Mucosa of stomach (tissue), 1 donor: ENCODE results near the gene STMN1.
"Not testable (repeated sequence)": the region's sequence is repeated elsewhere in the genome, so short reads cannot be mapped to it uniquely, and the experiment has no call there.

Source experiments
- H3K27me3 ChIP-seq: one replicate; pipeline ENCODE4 v1.7.0; 2013; ENCODE audit warnings: mild to moderate bottlenecking, low read length; ENCODE audit not compliant: control insufficient read depth, insufficient read depth
- H3K36me3 ChIP-seq: one replicate; pipeline ENCODE4 v1.7.0; 2013; ENCODE audit warnings: low read length; ENCODE audit not compliant: control insufficient read depth, insufficient read depth
- H3K4me1 ChIP-seq: one replicate; pipeline ENCODE4 v1.7.0; 2013; ENCODE audit warnings: mild to moderate bottlenecking, low read length; ENCODE audit not compliant: control insufficient read depth, insufficient read depth
- H3K4me3 ChIP-seq: one replicate; pipeline ENCODE4 v1.7.0; 2013; ENCODE audit warnings: low read length
- H3K9ac ChIP-seq: one replicate; pipeline ENCODE4 v1.7.0; 2013; ENCODE audit warnings: mild to moderate bottlenecking, low read length, moderate library complexity
- H3K9me3 ChIP-seq: one replicate; pipeline ENCODE4 v1.7.0; 2013; ENCODE audit warnings: mild to moderate bottlenecking, low read length, moderate library complexity; ENCODE audit not compliant: control insufficient read depth
- donor health status: Pancreatic carcinoma.

The STMN1 gene

GRCh38 chr1:25932811-25933400 is 26.7 kb upstream of the STMN1 start:
- H3K9ac ChIP-seq, H3K9me3 ChIP-seq, H3K36me3 ChIP-seq, H3K27me3 ChIP-seq, H3K4me1 ChIP-seq, H3K4me3 ChIP-seq: not testable (repeated sequence)

DNA sequence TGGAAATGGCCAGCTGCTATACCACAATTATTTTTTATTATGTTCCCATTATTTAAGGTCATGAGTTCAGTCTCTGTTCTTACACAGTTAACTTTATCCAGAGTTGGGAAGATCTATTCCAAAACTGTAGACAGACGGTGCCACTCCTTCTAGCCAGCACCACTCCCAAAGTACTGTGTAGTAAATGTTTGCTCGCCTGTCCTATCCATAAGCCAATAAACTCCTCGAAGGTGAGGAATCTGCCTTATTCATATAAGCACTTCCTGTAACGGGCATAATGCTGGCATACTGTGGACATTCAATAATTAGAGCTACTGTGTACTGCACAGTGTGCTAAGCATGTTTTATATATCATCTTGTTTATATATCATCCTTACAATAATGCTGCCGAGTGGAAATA is 26.1 kb upstream of the STMN1 start:
- Histone ChIP-seq H3K4me3 (no peak overlapping the region), H3K27me3 (no peaks in the 10 kb centered on the region), H3K9ac (no peak overlapping the region), H3K9me3 (no peaks in the 10 kb centered on the region), H3K4me1 (peaks cover 3% of the 10 kb centered on the region), H3K36me3 (no peaks in the 10 kb centered on the region)

DNA sequence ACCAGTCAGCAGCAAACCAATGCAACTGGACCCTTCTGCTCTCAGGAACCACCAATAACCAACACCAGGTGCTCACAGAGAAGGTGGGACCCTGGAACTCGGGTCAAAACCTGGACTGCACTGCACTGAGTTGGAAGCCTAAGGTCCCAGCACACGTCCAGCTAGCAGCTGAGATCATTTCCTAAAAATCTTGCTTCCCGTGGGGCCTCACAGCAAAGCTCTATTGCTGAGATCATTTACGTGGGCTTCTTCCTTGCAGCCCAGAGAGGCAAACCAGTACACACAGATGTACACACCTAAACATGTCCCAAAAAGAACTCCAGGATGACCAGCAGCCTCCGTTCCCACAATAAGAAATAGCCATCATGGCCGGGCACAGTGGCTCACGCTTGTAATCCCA is 22.8 kb upstream of the STMN1 start:
- Histone ChIP-seq H3K27me3 (no peaks in the 10 kb centered on the region), H3K9ac (no peak overlapping the region), H3K9me3 (no peaks in the 10 kb centered on the region)

GRCh38 chr1:25927521-25928265 is 21.5 kb upstream of the STMN1 start:
- no peak overlapping the region for H3K4me3 ChIP-seq
- no peaks in the 10 kb centered on the region for H3K9me3 ChIP-seq
- H3K4me1 ChIP-seq: peaks cover 11% of the 10 kb centered on the region
- no peaks in the 10 kb centered on the region for H3K36me3 ChIP-seq
- no peaks in the 10 kb centered on the region for H3K27me3 ChIP-seq
- no peak overlapping the region for H3K9ac ChIP-seq

More for the DNA sequence above, 22.8 kb upstream of the STMN1 start:
- no peaks in the 10 kb centered on the region for H3K4me1 ChIP-seq
- H3K4me3 ChIP-seq: no peak overlapping the region
- H3K36me3 ChIP-seq: no peaks in the 10 kb centered on the region

- H3K4me3 ChIP-seq: no peak overlapping the region
- H3K9me3 ChIP-seq: no peaks in the 10 kb centered on the region
- no peaks in the 10 kb centered on the region for H3K27me3 ChIP-seq
- H3K9ac ChIP-seq: no peak overlapping the region
- H3K36me3 ChIP-seq: no peaks in the 10 kb centered on the region
- H3K4me1 ChIP-seq: peaks cover 18% of the 10 kb centered on the region
Measured at GRCh38 chr1:25926731-25927496, 20.7 kb upstream of the STMN1 start.

DNA sequence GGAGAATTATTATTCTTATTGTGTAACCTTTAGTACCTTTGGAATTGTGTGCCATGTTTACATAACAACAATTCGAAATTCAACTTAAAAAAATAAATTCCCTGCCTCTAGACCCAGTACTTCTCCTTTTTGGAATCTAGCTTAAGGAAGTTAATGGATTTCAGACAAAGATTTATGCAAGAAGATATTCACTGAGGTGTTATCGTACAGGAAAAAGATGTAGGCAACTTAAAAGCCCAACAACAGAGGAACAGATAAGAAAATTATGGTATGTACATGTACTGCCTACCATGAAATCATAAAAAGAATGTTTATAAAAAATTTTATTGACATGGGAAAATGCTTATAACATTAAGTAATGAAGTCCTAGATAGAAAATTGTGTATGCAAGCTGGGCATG is 18.2 kb upstream of the STMN1 start:
- Histone ChIP-seq H3K9ac (no peak overlapping the region), H3K36me3 (no peaks in the 10 kb centered on the region), H3K4me3 (no peak overlapping the region), H3K9me3 (no peaks in the 10 kb centered on the region), H3K4me1 (peaks cover 18% of the 10 kb centered on the region), H3K27me3 (no peaks in the 10 kb centered on the region)

GRCh38 chr1:25922971-25923552 is 16.8 kb upstream of the STMN1 start:
- no peaks in the 10 kb centered on the region for H3K36me3 ChIP-seq

GRCh38 chr1:25922056-25922970 is 16.1 kb upstream of the STMN1 start:
- H3K9ac ChIP-seq: peak overlapping the region; percentile 66
- no peaks in the 10 kb centered on the region for H3K9me3 ChIP-seq
- no peaks in the 10 kb centered on the region for H3K36me3 ChIP-seq
- peak overlapping the region; percentile 68 for H3K4me3 ChIP-seq
- no peaks in the 10 kb centered on the region for H3K27me3 ChIP-seq
- H3K4me1 ChIP-seq: peaks cover 18% of the 10 kb centered on the region

More at GRCh38 chr1:25922971-25923552, 16.8 kb upstream of the STMN1 start:
- Histone ChIP-seq H3K9me3 (no peaks in the 10 kb centered on the region), H3K9ac (peak overlapping the region; percentile 66), H3K27me3 (no peaks in the 10 kb centered on the region), H3K4me1 (peaks cover 18% of the 10 kb centered on the region), H3K4me3 (peak overlapping the region; percentile 68)

DNA sequence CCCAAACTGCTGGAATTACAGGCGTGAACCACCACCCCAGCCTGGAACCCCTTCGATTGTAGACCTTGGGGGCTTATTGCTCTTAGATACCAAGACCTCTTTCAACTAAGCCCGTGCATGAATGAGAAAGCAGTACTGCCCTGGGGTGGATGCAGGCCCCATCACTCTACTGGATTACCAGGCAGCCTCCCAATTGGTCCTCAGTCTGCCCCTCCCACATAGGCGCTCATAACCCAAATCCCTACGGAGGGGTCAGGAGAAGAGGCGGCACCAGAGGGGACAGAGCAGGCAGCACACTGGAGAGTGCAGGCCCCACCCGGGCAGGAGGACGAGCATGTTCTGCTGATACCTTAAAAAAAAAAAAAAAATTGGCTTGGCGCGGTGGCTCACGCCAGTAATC is 12.4 kb upstream of the STMN1 start:
- Histone ChIP-seq H3K9ac (no peak overlapping the region), H3K9me3 (no peaks in the 10 kb centered on the region), H3K27me3 (no peaks in the 10 kb centered on the region), H3K36me3 (no peaks in the 10 kb centered on the region), H3K4me1 (peaks cover 15% of the 10 kb centered on the region), H3K4me3 (no peak overlapping the region)

DNA sequence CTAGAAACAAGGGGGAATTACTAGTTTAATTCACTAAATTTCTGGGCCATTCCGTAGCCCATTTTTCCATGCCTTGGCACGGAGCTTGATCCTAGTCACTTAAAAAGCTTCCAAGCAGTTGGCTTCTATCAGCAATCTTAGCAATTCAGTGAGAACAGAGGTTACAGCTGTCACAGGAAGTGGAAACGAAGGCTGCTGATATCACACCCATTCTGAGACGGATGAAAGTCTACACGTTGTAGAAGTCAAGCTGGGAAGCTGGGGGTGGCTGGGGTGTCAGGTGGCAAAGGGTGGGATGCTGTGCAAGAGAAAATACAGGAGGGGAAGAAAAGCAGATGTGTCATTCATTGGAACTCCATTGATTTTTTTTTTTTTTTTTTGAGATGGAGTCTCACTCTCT is 11.8 kb upstream of the STMN1 start:
- H3K4me3 ChIP-seq: no peak overlapping the region
- H3K4me1 ChIP-seq: peaks cover 10% of the 10 kb centered on the region
- H3K27me3 ChIP-seq: no peaks in the 10 kb centered on the region
- no peak overlapping the region for H3K9ac ChIP-seq
- H3K9me3 ChIP-seq: no peaks in the 10 kb centered on the region
- no peaks in the 10 kb centered on the region for H3K36me3 ChIP-seq

DNA sequence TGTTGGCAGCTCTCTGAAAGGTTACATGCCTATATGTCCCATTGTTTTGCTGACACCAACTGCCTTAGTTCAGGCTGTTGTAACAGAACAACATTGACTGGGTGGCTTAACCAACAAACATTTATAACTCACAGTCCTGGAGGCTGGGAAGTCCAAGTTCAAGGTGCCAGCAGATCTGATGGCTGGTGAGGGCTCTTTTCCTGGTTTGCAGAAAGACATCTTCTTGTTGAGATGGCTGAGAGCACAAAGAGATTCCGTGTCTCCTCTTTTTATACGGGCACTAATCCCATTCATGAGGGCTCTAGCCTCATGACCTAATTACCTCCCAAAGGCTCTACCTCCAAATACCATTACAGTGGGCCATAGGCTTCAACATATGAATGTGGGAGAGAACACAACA is 10.2 kb upstream of the STMN1 start:
- Histone ChIP-seq H3K36me3 (no peaks in the 10 kb centered on the region), H3K27me3 (no peaks in the 10 kb centered on the region), H3K4me1 (no peaks in the 10 kb centered on the region), H3K9ac (no peak overlapping the region), H3K9me3 (no peaks in the 10 kb centered on the region), H3K4me3 (no peak overlapping the region)
